Mesenchymal stem cell (in vitro differentiated cells and primary cell): ENCODE data around the gene ZNF579.

ENCODE experiments used
- DNase-seq: peaks from one replicate; pipeline ENCODE4 v3.0.0-alpha.2; 2013
- H2AFZ ChIP-seq: one replicate; pipeline ENCODE4 v1.6.1; 2013; ENCODE audit warnings: low read depth, mild to moderate bottlenecking, control low read depth, inconsistent platforms, low read length, moderate library complexity
- H2AK5ac ChIP-seq: 2 replicates; pipeline ENCODE4 v1.6.1; 2013; ENCODE audit warnings: low read length, moderate library complexity, mild to moderate bottlenecking, inconsistent platforms; ENCODE audit not compliant: severe bottlenecking
- H2BK120ac ChIP-seq: one replicate; pipeline ENCODE4 v1.6.1; 2013; ENCODE audit warnings: low read depth, mild to moderate bottlenecking, inconsistent platforms, low read length, moderate library complexity
- H2BK12ac ChIP-seq, 2 experiments: one replicate each; pipeline ENCODE4 v1.6.1; 2013; ENCODE audit warnings: inconsistent platforms in 2 of 2, low read length in 2 of 2, mild to moderate bottlenecking in 2 of 2, moderate library complexity in 2 of 2, control low read depth in 1 of 2
- H2BK15ac ChIP-seq: one replicate; pipeline ENCODE4 v1.6.1; 2013; ENCODE audit warnings: mild to moderate bottlenecking, low read depth, inconsistent platforms; ENCODE audit not compliant: poor library complexity, severe bottlenecking
- H2BK5ac ChIP-seq: 2 replicates; pipeline ENCODE4 v1.6.1; 2013; ENCODE audit warnings: low read depth, mild to moderate bottlenecking, low read length, control low read depth, inconsistent platforms; ENCODE audit not compliant: poor library complexity, severe bottlenecking
- H3K14ac ChIP-seq, 2 experiments: one replicate each; pipeline ENCODE4 v1.6.1; 2013; ENCODE audit warnings: inconsistent platforms in 2 of 2, low read length in 2 of 2, control low read depth in 1 of 2, mild to moderate bottlenecking in 1 of 2, moderate library complexity in 1 of 2
- H3K18ac ChIP-seq, 2 experiments: one replicate each; pipeline ENCODE4 v1.6.1; 2013; ENCODE audit warnings: inconsistent platforms in 2 of 2, low read length in 2 of 2, control low read depth in 1 of 2, low read depth in 1 of 2, mild to moderate bottlenecking in 1 of 2
- H3K23ac ChIP-seq, 2 experiments: one replicate each; pipeline ENCODE4 v1.6.1; 2013; ENCODE audit warnings: inconsistent platforms in 2 of 2, low read length in 2 of 2, mild to moderate bottlenecking in 2 of 2, moderate library complexity in 2 of 2, control low read depth in 1 of 2
- H3K27ac ChIP-seq: 2 replicates; pipeline ENCODE4 v1.5.1; 2013; ENCODE audit warnings: mild to moderate bottlenecking, moderate library complexity, low read length, control low read depth, inconsistent platforms; ENCODE audit not compliant: poor library complexity, severe bottlenecking
- H3K27me3 ChIP-seq, 2 experiments: 2 replicates each; pipeline versions ENCODE4 v1.6.1 to v1.7.0; 2013; ENCODE audit warnings: low read length in 2 of 2, mild to moderate bottlenecking in 2 of 2, moderate library complexity in 2 of 2, control low read depth in 1 of 2, inconsistent platforms in 1 of 2; ENCODE audit not compliant: control insufficient read depth in 1 of 2, insufficient read depth in 1 of 2
- H3K36me3 ChIP-seq, 2 experiments: 2 replicates each; pipeline versions ENCODE4 v1.6.1 to v1.7.0; 2013; ENCODE audit warnings: low read length in 2 of 2, control low read depth in 1 of 2, inconsistent platforms in 1 of 2, low read depth in 1 of 2, mild to moderate bottlenecking in 1 of 2; ENCODE audit not compliant: insufficient read depth in 2 of 2, control insufficient read depth in 1 of 2
- H3K4ac ChIP-seq, 2 experiments: one replicate each; pipeline ENCODE4 v1.6.1; 2013; ENCODE audit warnings: inconsistent platforms in 2 of 2, low read length in 2 of 2, mild to moderate bottlenecking in 2 of 2, moderate library complexity in 2 of 2, control low read depth in 1 of 2, low read depth in 1 of 2
- H3K4me1 ChIP-seq: 2 replicates; pipeline ENCODE4 v1.6.1; 2013; ENCODE audit warnings: low read depth, low read length, control low read depth; ENCODE audit not compliant: control insufficient read depth, insufficient read depth
- H3K4me2 ChIP-seq: 2 replicates; pipeline ENCODE4 v1.6.1; 2013; ENCODE audit warnings: low read length, mild to moderate bottlenecking, inconsistent platforms; ENCODE audit not compliant: poor library complexity, severe bottlenecking
- H3K4me3 ChIP-seq, 2 experiments: 2 replicates each; pipeline versions ENCODE4 v1.5.1 to v1.7.0; 2013; ENCODE audit warnings: low read length in 2 of 2, mild to moderate bottlenecking in 2 of 2, control low read depth in 1 of 2, low read depth in 1 of 2; ENCODE audit not compliant: insufficient read depth in 1 of 2
- H3K79me1 ChIP-seq: replicated peaks from 2 replicates; pipeline ENCODE4 v1.6.1; 2013; ENCODE audit warnings: mild to moderate bottlenecking, control low read depth, low read length, inconsistent platforms; ENCODE audit not compliant: poor library complexity, severe bottlenecking
- H3K9ac ChIP-seq: 2 replicates; pipeline ENCODE4 v1.7.0; 2013; ENCODE audit warnings: mild to moderate bottlenecking, low read length, moderate library complexity
- H3K9me3 ChIP-seq: 2 replicates; pipeline ENCODE4 v1.7.0; 2013; ENCODE audit warnings: mild to moderate bottlenecking, low read length; ENCODE audit not compliant: control insufficient read depth
- H4K8ac ChIP-seq: one replicate; pipeline ENCODE4 v1.6.1; 2013; ENCODE audit warnings: inconsistent platforms, mild to moderate bottlenecking, low read length, moderate library complexity
- H4K91ac ChIP-seq: one replicate; pipeline ENCODE4 v1.6.1; 2013; ENCODE audit warnings: mild to moderate bottlenecking, low read length, inconsistent platforms
- WGBS: methylation state at CpG from one replicate; pipeline ENCODE4 v1.1.7; 2013; ENCODE audit warnings: mixed read lengths; 5-methylcytosine and 5-hydroxymethylcytosine counted together

The ZNF579 gene

DNA sequence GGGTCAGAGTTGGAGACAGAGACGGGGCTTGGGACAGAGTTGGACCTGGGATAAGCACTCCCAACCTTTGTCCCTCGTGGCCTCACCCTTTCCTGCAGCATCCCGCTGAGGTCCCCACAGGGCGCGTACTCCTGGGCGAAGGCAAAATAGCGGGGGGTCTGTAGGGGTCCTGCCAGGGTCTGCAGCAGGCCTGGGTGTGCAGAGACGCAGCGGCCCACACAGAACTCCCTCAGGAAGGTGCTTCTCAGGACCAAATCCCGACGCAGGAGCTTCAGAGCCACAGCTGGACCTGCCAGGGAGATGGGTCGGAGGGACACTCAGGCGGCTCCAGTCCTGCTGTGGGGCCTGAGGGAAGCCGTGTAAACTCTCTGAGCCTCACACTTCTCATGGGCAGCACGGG is 36.6 kb downstream of the ZNF579 start:
- no peak overlapping the region for H2AFZ ChIP-seq
- H3K4ac ChIP-seq: no peak overlapping the region
- no peak overlapping the region for H2BK120ac ChIP-seq
- H3K4me3 ChIP-seq: no peak overlapping the region
- no peaks in the 10 kb centered on the region for H3K79me1 ChIP-seq
- 84% methylated on average over 15 of the region's 15 CpGs for WGBS
- no peaks in the 10 kb centered on the region for H3K36me3 ChIP-seq
- no peak overlapping the region for H3K9ac ChIP-seq
- no peak overlapping the region for H2BK12ac ChIP-seq
- no peak overlapping the region for H2BK5ac ChIP-seq
- H3K27ac ChIP-seq: no peak overlapping the region
- no peak overlapping the region for H3K23ac ChIP-seq
- no peak overlapping the region for H3K14ac ChIP-seq
- no peak overlapping the region for H2AK5ac ChIP-seq
- H4K91ac ChIP-seq: no peak overlapping the region
- H4K8ac ChIP-seq: no peak overlapping the region
- no peak overlapping the region for H3K18ac ChIP-seq
- H2BK15ac ChIP-seq: no peak overlapping the region
- H3K27me3 ChIP-seq: peaks cover 0 to 10% of the 10 kb centered on the region in 2 experiments
- peaks cover 23% of the 10 kb centered on the region for H3K4me1 ChIP-seq
- no peak overlapping the region for H3K4me2 ChIP-seq
- H3K9me3 ChIP-seq: no peaks in the 10 kb centered on the region
- DNase-seq: no peak

DNA sequence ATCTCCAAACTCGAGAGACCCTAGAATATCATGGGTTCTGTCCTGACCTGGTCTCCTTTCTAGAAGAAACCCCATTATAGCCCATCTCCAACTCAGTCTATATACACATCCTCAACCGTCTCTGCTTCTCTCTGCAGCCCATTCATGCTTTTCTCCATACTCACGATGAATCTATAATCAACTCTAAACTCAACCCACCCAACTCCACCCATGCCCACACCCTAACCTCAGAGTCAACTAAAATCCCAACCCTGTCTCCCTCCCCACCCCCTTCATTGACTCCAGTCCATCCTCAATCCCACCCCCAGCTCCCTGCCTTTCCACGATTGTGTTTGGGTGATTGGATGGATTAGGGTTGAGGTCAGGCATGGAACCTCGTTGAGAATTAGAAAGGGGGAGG is 37.1 kb downstream of the ZNF579 start:
- Histone ChIP-seq H4K8ac (no peak overlapping the region), H3K14ac (no peak overlapping the region), H3K23ac (no peak overlapping the region), H3K36me3 (no peaks in the 10 kb centered on the region), H2BK15ac (no peak overlapping the region), H4K91ac (no peak overlapping the region), H3K79me1 (no peaks in the 10 kb centered on the region), H3K4me2 (no peak overlapping the region), H3K18ac (no peak overlapping the region), H2AK5ac (no peak overlapping the region), H2AFZ (no peak overlapping the region), H3K27me3 (peaks cover 0 to 10% of the 10 kb centered on the region in 2 experiments), H3K4me1 (peaks cover 21% of the 10 kb centered on the region), H3K9me3 (no peaks in the 10 kb centered on the region), H2BK12ac (no peak overlapping the region), H3K27ac (no peak overlapping the region), H2BK5ac (no peak overlapping the region), H3K4me3 (no peak overlapping the region), H3K4ac (no peak overlapping the region), H2BK120ac (no peak overlapping the region), H3K9ac (no peak overlapping the region)
- no peak for DNase-seq
- WGBS: 77% methylated on average over 5 of the region's 5 CpGs

DNA sequence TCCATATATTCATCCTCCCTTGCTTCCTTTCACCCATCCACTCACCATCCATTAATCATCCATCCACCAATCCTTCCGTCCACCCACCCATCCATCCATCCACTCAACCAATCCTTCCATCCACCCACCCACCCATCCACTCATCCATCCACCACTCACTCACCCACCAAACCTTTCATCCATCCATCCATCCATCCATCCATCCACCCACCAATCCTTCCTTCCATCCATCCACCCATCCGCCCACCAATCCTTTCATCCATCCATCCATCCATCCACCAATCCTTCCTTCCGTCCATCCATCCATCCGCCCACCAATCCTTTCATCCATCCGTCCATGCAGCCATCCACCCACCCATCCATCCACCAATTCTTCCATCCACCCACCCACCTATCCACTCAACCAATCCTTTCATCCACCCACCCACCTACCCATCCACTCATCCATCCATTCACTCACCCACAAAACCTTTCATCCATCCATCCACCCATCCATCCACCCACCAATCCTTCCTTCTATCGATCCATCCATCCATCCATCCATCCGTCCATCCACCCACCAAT is 38.3 kb downstream of the ZNF579 start:
- H2BK12ac ChIP-seq: no peak overlapping the region
- H3K4ac ChIP-seq: no peak overlapping the region
- H3K27ac ChIP-seq: no peak overlapping the region
- H2BK15ac ChIP-seq: no peak overlapping the region
- H2AFZ ChIP-seq: no peak overlapping the region
- no peak overlapping the region for H3K4me2 ChIP-seq
- H3K18ac ChIP-seq: no peak overlapping the region
- H3K14ac ChIP-seq: no peak overlapping the region
- H4K8ac ChIP-seq: no peak overlapping the region
- H3K4me1 ChIP-seq: peaks cover 26% of the 10 kb centered on the region
- H3K9me3 ChIP-seq: no peaks in the 10 kb centered on the region
- H3K36me3 ChIP-seq: no peaks in the 10 kb centered on the region
- H2AK5ac ChIP-seq: no peak overlapping the region
- no peak overlapping the region for H3K4me3 ChIP-seq
- H2BK120ac ChIP-seq: no peak overlapping the region
- H3K9ac ChIP-seq: no peak overlapping the region
- no peak overlapping the region for H3K23ac ChIP-seq
- H2BK5ac ChIP-seq: no peak overlapping the region
- H4K91ac ChIP-seq: no peak overlapping the region
- no peaks in the 10 kb centered on the region for H3K79me1 ChIP-seq
- DNase-seq: no peak
- WGBS: 85% methylated on average over 7 of the region's 7 CpGs
- peaks cover 0 to 10% of the 10 kb centered on the region in 2 experiments for H3K27me3 ChIP-seq

DNA sequence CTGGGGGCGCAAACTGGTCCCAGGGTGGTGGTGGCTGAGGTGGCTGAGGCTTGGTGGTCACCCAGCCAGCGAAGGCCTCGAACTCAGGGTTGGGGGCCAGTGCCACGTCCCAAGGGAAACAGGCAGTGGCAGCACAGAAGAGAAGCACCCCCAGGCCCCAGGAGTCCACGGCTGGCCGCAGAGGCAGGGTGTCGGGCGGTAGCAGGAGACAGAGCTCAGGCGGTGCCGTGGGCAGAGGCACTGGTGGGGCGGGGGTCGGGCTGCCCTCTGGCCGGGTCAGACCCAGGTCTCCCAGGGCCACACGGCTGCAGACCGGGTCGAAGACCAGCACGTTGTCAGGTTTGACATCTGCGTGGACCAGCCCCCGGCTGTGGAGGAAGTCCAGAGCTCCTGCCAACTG is 39.6 kb downstream of the ZNF579 start:
- Histone ChIP-seq H2BK120ac (no peak overlapping the region), H2AFZ (no peak overlapping the region), H3K27me3 (peaks cover 0 to 10% of the 10 kb centered on the region in 2 experiments), H2AK5ac (no peak overlapping the region), H2BK12ac (no peak overlapping the region), H3K18ac (no peak overlapping the region), H3K9me3 (no peaks in the 10 kb centered on the region), H4K91ac (no peak overlapping the region), H3K79me1 (no peaks in the 10 kb centered on the region), H3K9ac (no peak overlapping the region), H3K4me2 (no peak overlapping the region), H3K4me1 (peaks cover 27% of the 10 kb centered on the region), H3K4me3 (no peak overlapping the region), H4K8ac (no peak overlapping the region), H3K14ac (no peak overlapping the region), H3K4ac (no peak overlapping the region), H3K36me3 (no peaks in the 10 kb centered on the region), H3K23ac (no peak overlapping the region), H2BK5ac (peak overlapping the region; percentile 20), H3K27ac (no peak overlapping the region), H2BK15ac (no peak overlapping the region)
- DNase-seq: no peak
- 83% methylated on average over 19 of the region's 19 CpGs for WGBS
